Calu3 (cell line): ENCODE measurements around the gene NDUFB10. TPM values are rescaled to one million over a fixed set of nuclear protein-coding genes. Genes with fewer than 3 reads are reported as not detected.

Experiments used
- BruUV-seq: library from RNA; stranded (reverse); fragments of 400-500 nt; replicated peaks from 2 replicates; lab custom pipeline; 2021; lab: Mats Ljungman, UMichigan
- CTCF ChIA-PET: fragments of 300-600 bp; sonication (Branson Sonifier 250); formaldehyde crosslinking; loops from one replicate; lab custom pipeline; 2022; ENCODE audit warnings: antibody characterized with exemption; lab: Charles Lee
- DNase-seq: peaks from one replicate; pipeline ENCODE4 v3.0.0; 2022
- H3K27ac Mint-ChIP-seq: one replicate; pipeline ENCODE4 v1.8.0; 2022; ENCODE audit warnings: mixed read lengths; ENCODE audit not compliant: unreplicated experiment
- H3K27me3 Mint-ChIP-seq: one replicate; pipeline ENCODE4 v1.8.0; 2022; ENCODE audit warnings: mixed read lengths; ENCODE audit not compliant: unreplicated experiment
- H3K36me3 Mint-ChIP-seq: one replicate; pipeline ENCODE4 v1.8.0; 2022; ENCODE audit warnings: mild to moderate bottlenecking, moderate library complexity, mixed read lengths; ENCODE audit not compliant: insufficient read depth, unreplicated experiment
- H3K4me1 Mint-ChIP-seq: one replicate; pipeline ENCODE4 v1.8.0; 2022; ENCODE audit warnings: mild to moderate bottlenecking, low read depth, mixed read lengths; ENCODE audit not compliant: unreplicated experiment
- H3K4me3 Mint-ChIP-seq: one replicate; pipeline ENCODE4 v1.8.0; 2022; ENCODE audit warnings: mild to moderate bottlenecking, low read depth, moderate library complexity, mixed read lengths; ENCODE audit not compliant: unreplicated experiment
- H3K9me3 Mint-ChIP-seq: one replicate; pipeline ENCODE4 v1.8.0; 2022; ENCODE audit warnings: low read depth, mixed read lengths; ENCODE audit not compliant: unreplicated experiment
- intact Hi-C: fragments of 100-400 bp; cut with micrococcal nuclease; formaldehyde crosslinking; loops from one replicate; pipeline ENCODE4 v1.10.0; 2022; ENCODE audit not compliant: unreplicated experiment
- total RNA-seq: library from RNA; stranded (reverse); gene quantifications from 2 replicates; pipeline ENCODE4 v1.2.3, GENCODE V29; 2022
- TF ChIP-seq, protein P1 (sequence below): fragments of 200-600 bp; IDR thresholded peaks from one replicate; pipeline ENCODE4 v1.8.0; 2022; ENCODE audit warnings: antibody characterized with exemption; ENCODE audit not compliant: unreplicated experiment

Gene NDUFB10
- total RNA-seq, 1 experiment from 2014 or later, result 148 TPM

DNA sequence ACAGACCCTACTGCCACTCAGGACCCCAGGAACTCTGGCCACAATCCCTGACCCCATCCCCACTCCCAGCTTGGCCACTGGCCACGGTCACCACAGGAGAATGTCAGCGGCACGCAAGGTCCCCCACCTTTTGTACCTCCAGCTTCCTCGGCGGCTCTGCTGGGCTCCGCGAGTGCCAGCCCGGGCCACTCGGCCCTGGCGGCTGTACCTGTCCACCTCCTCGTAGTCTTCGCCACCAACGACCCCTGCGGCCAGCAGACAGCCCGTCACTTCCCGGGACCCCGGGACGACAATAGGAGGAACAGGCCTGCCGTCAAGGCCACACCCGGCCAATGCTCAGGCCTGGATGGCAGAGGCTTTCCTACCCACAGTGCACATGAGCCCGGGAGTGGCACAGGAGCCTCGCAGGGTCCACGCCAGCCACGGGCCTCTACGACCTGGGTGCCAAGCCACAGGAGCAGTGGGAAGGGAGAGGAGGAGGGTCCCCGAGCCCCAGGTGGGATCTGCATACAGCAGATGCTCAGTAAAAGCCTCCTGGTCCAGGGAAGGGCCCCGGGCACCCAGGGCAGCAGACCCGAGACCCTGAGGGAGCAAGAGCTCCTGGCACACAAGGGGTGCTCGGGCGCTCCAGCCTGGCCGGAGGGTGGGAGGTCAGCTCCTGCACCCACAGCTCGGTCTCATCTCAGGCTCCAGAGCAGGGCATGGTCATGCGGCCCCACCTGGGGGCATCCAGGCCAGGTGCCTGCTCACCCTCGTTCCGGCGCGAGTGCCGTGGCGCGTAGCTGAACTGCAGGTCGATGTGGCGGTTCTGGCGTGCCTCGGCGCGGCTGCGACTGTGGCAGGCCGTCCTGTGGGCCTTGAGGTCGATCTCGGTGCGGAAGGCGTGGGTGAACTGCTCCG, 42.4 kb downstream of the NDUFB10 start:
- intact Hi-C loops, result no loop called here
- H3K4me3 Mint-ChIP-seq, result no peak overlapping the region
- no TSS peak for BruUV-seq
- DNase-seq, result no peak
- H3K4me1 Mint-ChIP-seq, result peaks cover 18% of the 10 kb centered on the region
- peaks cover 46% of the 10 kb centered on the region for H3K36me3 Mint-ChIP-seq
- TF ChIP-seq, protein P1, sequence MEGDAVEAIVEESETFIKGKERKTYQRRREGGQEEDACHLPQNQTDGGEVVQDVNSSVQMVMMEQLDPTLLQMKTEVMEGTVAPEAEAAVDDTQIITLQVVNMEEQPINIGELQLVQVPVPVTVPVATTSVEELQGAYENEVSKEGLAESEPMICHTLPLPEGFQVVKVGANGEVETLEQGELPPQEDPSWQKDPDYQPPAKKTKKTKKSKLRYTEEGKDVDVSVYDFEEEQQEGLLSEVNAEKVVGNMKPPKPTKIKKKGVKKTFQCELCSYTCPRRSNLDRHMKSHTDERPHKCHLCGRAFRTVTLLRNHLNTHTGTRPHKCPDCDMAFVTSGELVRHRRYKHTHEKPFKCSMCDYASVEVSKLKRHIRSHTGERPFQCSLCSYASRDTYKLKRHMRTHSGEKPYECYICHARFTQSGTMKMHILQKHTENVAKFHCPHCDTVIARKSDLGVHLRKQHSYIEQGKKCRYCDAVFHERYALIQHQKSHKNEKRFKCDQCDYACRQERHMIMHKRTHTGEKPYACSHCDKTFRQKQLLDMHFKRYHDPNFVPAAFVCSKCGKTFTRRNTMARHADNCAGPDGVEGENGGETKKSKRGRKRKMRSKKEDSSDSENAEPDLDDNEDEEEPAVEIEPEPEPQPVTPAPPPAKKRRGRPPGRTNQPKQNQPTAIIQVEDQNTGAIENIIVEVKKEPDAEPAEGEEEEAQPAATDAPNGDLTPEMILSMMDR, result no peak
- no peaks in the 10 kb centered on the region for H3K9me3 Mint-ChIP-seq
- no peaks in the 10 kb centered on the region for H3K27me3 Mint-ChIP-seq
- CTCF ChIA-PET, result interaction anchor here (0.6 to 1.5 kb wide), 2 partner anchors 16 to 25 kb away, joined by 3 read pairs; no protein-coding TSS in a partner anchor
- H3K27ac Mint-ChIP-seq, result no peak overlapping the region

DNA sequence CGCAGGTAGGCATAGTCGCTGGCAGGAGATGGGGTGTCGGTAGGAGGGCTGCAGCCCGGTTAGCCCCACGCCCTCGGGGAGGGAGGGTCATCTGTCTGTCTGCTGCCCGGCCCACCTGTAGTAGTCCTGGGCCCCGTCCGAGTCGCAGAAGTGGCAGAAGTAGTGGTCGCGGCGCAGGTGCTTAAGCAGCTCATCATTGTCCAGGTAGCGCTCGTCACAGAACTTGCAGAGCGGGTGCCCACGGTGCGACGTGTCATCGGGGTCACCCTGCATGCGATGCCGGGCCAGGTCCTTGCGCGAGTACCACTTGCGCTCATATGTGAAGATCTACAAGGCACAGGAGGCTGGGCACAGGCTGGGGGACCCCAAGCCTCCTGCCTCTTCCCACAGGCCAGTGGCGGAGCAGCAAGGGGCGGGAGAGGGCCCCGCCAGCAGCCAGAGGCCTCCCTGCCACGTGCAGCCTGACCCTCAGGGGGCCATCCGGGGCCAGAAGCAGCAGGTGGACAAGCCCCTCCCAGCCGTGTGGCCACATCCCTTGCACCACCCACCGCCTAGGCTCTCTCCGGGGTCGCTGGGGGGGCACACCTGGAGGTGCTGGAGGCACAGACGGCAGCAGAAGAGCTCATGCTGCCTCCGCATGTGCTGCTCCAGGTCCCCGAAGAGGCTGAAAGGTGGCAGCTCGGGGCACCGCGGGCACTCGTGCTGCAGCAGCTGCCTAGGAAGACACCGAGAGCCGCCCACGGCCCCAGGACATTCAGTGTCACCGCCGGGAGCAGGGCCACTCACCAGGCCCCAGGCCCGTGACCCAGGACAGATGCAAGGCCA, 43.3 kb downstream of the NDUFB10 start:
- no peaks in the 10 kb centered on the region for H3K27me3 Mint-ChIP-seq
- no peaks in the 10 kb centered on the region for H3K9me3 Mint-ChIP-seq
- BruUV-seq, result no TSS peak

DNA sequence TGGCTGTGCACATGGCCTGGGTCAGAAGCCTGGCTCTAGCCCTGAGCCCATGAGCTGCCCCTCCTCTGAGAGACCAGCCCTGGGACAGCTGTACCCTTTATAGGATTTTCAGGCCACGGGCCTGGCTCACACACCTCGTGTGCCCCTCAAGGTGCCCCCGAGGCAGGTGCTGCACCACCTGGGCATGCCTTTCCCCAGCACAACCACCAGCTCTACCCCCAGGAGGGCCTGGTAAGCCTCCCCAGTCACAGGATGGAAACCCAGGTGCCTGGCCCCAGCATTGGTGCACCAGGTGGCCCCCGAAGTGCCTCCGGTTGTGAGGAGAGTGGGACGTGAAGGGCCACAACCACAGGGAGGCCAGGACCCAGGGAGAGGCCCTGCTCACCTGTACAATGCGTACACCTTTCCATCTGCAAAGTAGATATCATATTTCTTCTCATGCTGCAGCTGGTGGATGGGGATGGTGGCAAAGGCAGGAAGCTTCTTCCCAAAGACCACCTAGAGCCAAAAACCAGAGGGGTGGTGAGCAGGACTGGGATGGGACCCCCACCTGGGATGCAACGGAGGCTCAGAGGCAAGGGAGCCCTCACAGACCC, 44.0 kb downstream of the NDUFB10 start:
- Mint-ChIP-seq H3K4me3 (no peak overlapping the region), H3K36me3 (peaks cover 42% of the 10 kb centered on the region)
- BruUV-seq, result no TSS peak

More for the DNA sequence above, 43.3 kb downstream of the NDUFB10 start:
- peaks cover 26% of the 10 kb centered on the region for H3K4me1 Mint-ChIP-seq
- H3K4me3 Mint-ChIP-seq, result no peak overlapping the region
- CTCF ChIA-PET, result interaction anchor here (0.6 to 2.0 kb wide), 5 partner anchors 10 to 151 kb away, joined by 3 to 7 read pairs (median 4); no protein-coding TSS in a partner anchor
- intact Hi-C loops, result no loop called here
- no peak for DNase-seq
- TF ChIP-seq, protein P1, result no peak
- H3K27ac Mint-ChIP-seq, result no peak overlapping the region
- H3K36me3 Mint-ChIP-seq, result peaks cover 41% of the 10 kb centered on the region

More for the DNA sequence above, 44.0 kb downstream of the NDUFB10 start:
- Mint-ChIP-seq H3K27ac (no peak overlapping the region), H3K27me3 (no peaks in the 10 kb centered on the region), H3K4me1 (peaks cover 33% of the 10 kb centered on the region), H3K9me3 (no peaks in the 10 kb centered on the region)
- intact Hi-C loops, result no loop called here
- CTCF ChIA-PET, result interaction anchor here (0.6 to 2.0 kb wide), 9 partner anchors 8 to 150 kb away, joined by 3 to 11 read pairs (median 4); no protein-coding TSS in a partner anchor
- no peak for DNase-seq
- TF ChIP-seq, protein P1, result no peak
